Coronary artery (tissue), 2 donors: Measurements from ENCODE around the gene MACROD1.

Experiments
- DNase-seq: peaks from one replicate; pipeline ENCODE4 v3.0.0-alpha.2; 2017; ENCODE audit warnings: low spot score
- H3K27ac ChIP-seq, 2 donors: fragments of 200-600 bp; sonication (generic); one replicate each; pipeline ENCODE4 v1.5.1; 2016 to 2019
- H3K4me3 ChIP-seq: fragments of 200-600 bp; sonication (generic); 2 replicates; pipeline ENCODE4 v1.5.1; 2016; ENCODE audit warnings: mild to moderate bottlenecking, moderate library complexity
- TF ChIP-seq, protein P1 (sequence below): fragments of 200-600 bp; sonication (generic); IDR thresholded peaks from one replicate; pipeline ENCODE4 v1.5.1; 2019; ENCODE audit warnings: antibody characterized with exemption

MACROD1 gene

DNA sequence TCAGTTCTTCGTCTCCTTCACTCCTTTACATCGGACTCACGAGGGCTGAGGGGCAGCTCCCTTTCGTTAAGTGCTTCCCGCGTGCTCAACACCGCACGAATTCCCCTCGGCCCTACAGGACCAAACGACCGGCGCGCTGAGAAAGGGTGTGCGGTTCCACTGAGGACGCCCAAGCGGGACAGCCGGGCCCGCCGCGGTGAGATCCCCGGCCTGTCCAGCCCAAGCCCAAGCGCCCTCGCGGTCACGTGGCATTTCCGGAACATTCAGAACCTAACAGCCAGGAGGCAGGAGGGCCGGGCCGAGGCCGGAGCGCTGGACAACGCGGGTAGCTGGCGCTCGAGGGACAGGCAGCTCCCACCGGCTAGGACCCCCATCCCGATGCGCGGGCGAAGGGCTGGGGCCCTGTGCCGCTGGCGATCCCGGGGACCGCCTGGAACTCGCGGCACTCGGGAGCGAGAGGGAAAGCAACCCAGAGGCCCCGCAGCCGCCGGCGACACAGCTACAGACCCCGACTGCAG lies 19.3 kb upstream of the MACROD1 start:
- TF ChIP-seq, protein P1, sequence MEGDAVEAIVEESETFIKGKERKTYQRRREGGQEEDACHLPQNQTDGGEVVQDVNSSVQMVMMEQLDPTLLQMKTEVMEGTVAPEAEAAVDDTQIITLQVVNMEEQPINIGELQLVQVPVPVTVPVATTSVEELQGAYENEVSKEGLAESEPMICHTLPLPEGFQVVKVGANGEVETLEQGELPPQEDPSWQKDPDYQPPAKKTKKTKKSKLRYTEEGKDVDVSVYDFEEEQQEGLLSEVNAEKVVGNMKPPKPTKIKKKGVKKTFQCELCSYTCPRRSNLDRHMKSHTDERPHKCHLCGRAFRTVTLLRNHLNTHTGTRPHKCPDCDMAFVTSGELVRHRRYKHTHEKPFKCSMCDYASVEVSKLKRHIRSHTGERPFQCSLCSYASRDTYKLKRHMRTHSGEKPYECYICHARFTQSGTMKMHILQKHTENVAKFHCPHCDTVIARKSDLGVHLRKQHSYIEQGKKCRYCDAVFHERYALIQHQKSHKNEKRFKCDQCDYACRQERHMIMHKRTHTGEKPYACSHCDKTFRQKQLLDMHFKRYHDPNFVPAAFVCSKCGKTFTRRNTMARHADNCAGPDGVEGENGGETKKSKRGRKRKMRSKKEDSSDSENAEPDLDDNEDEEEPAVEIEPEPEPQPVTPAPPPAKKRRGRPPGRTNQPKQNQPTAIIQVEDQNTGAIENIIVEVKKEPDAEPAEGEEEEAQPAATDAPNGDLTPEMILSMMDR: no peak
- DNase-seq: peak; percentile 97
- peak overlapping the region; percentile 64 to 96 for H3K27ac ChIP-seq
- H3K4me3 ChIP-seq: peak overlapping the region; percentile 80

- no peak for DNase-seq
- no peak overlapping the region for H3K4me3 ChIP-seq
- TF ChIP-seq, protein P1: no peak
- peak overlapping the region in 1 of 2 donors; percentile 38 for H3K27ac ChIP-seq
Measured at GRCh38 chr11:64183890-64184289, 18.0 kb upstream of the MACROD1 start.

GRCh38 chr11:64181506-64182411 lies 15.8 kb upstream of the MACROD1 start:
- Histone ChIP-seq H3K4me3 (peak overlapping the region; percentile 10), H3K27ac (peak overlapping the region; percentile 77 to 85)
- TF ChIP-seq, protein P1: no peak
- peak; percentile 97 for DNase-seq

DNA sequence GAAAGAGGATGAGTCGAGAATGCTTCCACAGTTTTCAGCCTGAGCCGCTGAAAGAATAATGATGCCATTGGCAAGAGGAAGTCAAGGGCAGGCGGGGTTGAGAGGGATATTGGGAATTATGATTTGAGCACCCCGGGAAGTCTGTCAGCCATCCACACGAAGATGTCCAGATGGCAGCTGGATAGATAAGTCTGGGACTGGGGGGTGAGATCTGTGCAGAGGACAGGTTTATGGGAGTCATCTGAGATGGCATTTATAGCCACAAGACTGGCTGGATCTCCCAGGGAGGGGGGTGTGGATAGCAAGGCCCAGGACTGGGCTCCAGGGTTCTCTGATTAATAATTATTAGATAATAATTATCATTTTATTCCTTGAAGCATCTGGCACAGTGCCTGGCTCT lies 15.0 kb upstream of the MACROD1 start:
- no peak for DNase-seq
- TF ChIP-seq, protein P1: no peak
- H3K27ac ChIP-seq: peak overlapping the region; percentile 77 to 85
- no peak overlapping the region for H3K4me3 ChIP-seq

DNA sequence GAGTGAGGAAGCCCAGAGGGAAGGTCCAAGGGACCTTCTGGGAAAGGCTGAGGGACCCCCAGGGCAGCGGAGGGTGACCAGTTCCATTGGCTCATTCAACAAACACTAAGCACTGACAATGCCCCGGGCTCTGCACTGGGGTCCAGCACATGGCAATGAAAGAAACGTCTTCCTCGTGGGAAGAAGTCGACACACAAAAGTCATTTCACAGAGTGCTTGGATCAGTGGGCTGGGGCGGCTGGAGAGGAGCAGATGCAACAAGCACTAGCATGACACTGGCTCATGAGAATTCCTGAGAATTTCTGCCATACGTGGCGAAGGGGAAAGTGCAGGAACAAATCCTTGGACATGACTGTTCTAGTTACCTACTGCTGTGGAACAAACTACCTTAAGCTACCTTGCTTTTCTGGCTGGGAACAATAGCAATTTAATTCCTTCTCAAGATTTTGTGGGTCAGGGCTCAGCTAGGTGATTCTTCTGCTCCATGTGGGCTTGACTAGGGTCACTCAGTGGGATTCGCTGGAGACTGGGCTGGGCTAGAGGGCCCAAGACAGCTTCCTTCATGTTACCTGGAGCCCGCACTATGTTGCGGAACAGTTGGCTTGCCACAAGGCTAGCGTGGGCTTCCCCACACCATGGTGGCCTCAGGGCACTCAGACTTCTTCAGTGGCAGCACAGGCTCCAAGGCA lies 13.2 kb upstream of the MACROD1 start:
- Histone ChIP-seq H3K27ac (no peak overlapping the region), H3K4me3 (no peak overlapping the region)
- no peak for DNase-seq
- TF ChIP-seq, protein P1: no peak

DNA sequence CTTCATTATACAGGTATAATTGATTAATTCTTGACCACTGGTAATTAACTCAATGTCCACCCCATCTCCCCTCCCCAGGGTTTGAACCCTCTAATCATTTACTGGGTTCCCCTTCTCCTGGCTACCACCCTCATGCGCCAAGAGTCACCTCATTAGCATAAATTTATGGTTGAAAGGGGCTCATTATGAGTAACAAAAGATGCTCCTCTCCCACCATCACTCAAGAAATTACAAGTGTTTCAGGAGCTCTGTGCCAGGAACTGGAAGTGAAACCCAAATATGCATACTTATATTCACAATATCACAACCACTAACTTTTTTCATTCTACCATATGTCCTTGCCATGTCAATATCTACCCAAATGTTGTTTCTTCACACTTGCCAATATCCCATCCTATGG lies 12.3 kb upstream of the MACROD1 start:
- no peak overlapping the region for H3K27ac ChIP-seq
- no peak overlapping the region for H3K4me3 ChIP-seq
- no peak for DNase-seq
- TF ChIP-seq, protein P1: no peak
